A549 (cell line): ENCODE measurements around the gene LRRC45. TPM values are rescaled to one million over a fixed set of nuclear protein-coding genes. Genes with fewer than 3 reads are reported as not detected.

Source experiments
- BHLHE40 ChIP-seq: IDR thresholded peaks from 2 replicates; pipeline ENCODE4 v1.6.1; 2012; ENCODE audit warnings: low read depth, low read length, inconsistent platforms
- CEBPB ChIP-seq, 2 experiments: fragments of >200 bp in 1 of 2; sonication (Bioruptor Twin) in 1 of 2; formaldehyde crosslinking in 1 of 2; IDR thresholded peaks; 2 replicates each; pipeline ENCODE4 v1.6.1; 2012 to 2016
- EP300 ChIP-seq, 2 experiments: fragments of >200 bp; sonication (Bioruptor Twin); formaldehyde crosslinking; IDR thresholded peaks; 2 replicates in 1 of 2; 3 replicates in 1 of 2; pipeline ENCODE4 v1.6.1; 2016 to 2017
- FOSB ChIP-seq: fragments of 250-450 bp; sonication (Bioruptor Pico); IDR thresholded peaks from 2 replicates; pipeline ENCODE4 v1.5.0; 2020; ENCODE audit warnings: mild to moderate bottlenecking, moderate library complexity
- GATA3 ChIP-seq: IDR thresholded peaks from 2 replicates; pipeline ENCODE4 v1.6.1; 2012; ENCODE audit warnings: borderline replicate concordance
- HDAC2 ChIP-seq: fragments of 200-600 bp; sonication (generic); IDR thresholded peaks from 2 replicates; pipeline ENCODE4 v1.6.1; 2016
- HEYL ChIP-seq: fragments of 250-450 bp; sonication (Bioruptor Pico); IDR thresholded peaks from 2 replicates; pipeline ENCODE4 v1.8.0; 2021; ENCODE audit warnings: mild to moderate bottlenecking, moderate library complexity
- HOXB5 ChIP-seq: fragments of 250-450 bp; sonication (Bioruptor Pico); IDR thresholded peaks from 2 replicates; pipeline ENCODE4 v1.5.0; 2020; ENCODE audit warnings: mild to moderate bottlenecking, moderate library complexity
- JUN ChIP-seq, 2 experiments: fragments of >200 bp; sonication (Bioruptor Twin); formaldehyde crosslinking; IDR thresholded peaks; 2 replicates in 1 of 2; 3 replicates in 1 of 2; pipeline ENCODE4 v1.6.1; 2016 to 2017
- JUNB ChIP-seq: fragments of >200 bp; sonication (Bioruptor Twin); formaldehyde crosslinking; IDR thresholded peaks from 2 replicates; pipeline ENCODE4 v1.6.1; 2016
- KDM5A ChIP-seq: fragments of 200-600 bp; sonication (generic); IDR thresholded peaks from 2 replicates; pipeline ENCODE4 v1.6.1; 2016; ENCODE audit warnings: antibody characterized with exemption, mild to moderate bottlenecking
- MYC ChIP-seq: IDR thresholded peaks from 2 replicates; pipeline ENCODE4 v1.6.1; 2012; ENCODE audit warnings: mild to moderate bottlenecking, inconsistent platforms, low read length, improper control_type of control experiment, borderline replicate concordance
- NPAS2 ChIP-seq: fragments of 250-450 bp; sonication (Bioruptor Pico); IDR thresholded peaks from 2 replicates; pipeline ENCODE4 v1.8.0; 2022; ENCODE audit warnings: mild to moderate bottlenecking, moderate library complexity, borderline replicate concordance
- NR3C1 ChIP-seq: fragments of >200 bp; sonication (Bioruptor Twin); formaldehyde crosslinking; IDR thresholded peaks from 3 replicates; pipeline ENCODE4 v1.6.1; 2017
- PHF8 ChIP-seq: fragments of 200-600 bp; sonication (generic); IDR thresholded peaks from 2 replicates; pipeline ENCODE4 v1.6.1; 2016; ENCODE audit warnings: low read depth, mild to moderate bottlenecking, antibody characterized with exemption, moderate library complexity, borderline replicate concordance
- POLR2AphosphoS2 ChIP-seq: conservative IDR thresholded peaks from 2 replicates; pipeline ENCODE4 v1.6.1; 2012; ENCODE audit warnings: low read length, improper control_type of control experiment, inconsistent platforms
- RAD21 ChIP-seq, 2 experiments: fragments of >200 bp in 1 of 2; sonication (Bioruptor Twin) in 1 of 2; formaldehyde crosslinking in 1 of 2; IDR thresholded peaks in 1 of 2; conservative IDR thresholded peaks in 1 of 2; 2 replicates in 1 of 2; 3 replicates in 1 of 2; pipeline ENCODE4 v1.6.1; 2012 to 2018; ENCODE audit warnings: inconsistent platforms in 1 of 2
- SREBF2 ChIP-seq: fragments of 450-650 bp; IDR thresholded peaks from 2 replicates; pipeline ENCODE4 v1.6.1; 2014; ENCODE audit warnings: mild to moderate bottlenecking, moderate library complexity
- TFCP2L1 ChIP-seq: fragments of 250-450 bp; sonication (Bioruptor Pico); IDR thresholded peaks from 2 replicates; pipeline ENCODE4 v1.5.0; 2021; ENCODE audit warnings: mild to moderate bottlenecking
- ZFP36 ChIP-seq: fragments of 450-650 bp; IDR thresholded peaks from 2 replicates; pipeline ENCODE4 v1.6.1; 2014; ENCODE audit warnings: borderline replicate concordance; ENCODE audit not compliant: partially characterized antibody
- ZSCAN20 ChIP-seq: fragments of 250-450 bp; sonication (Bioruptor Pico); IDR thresholded peaks from 2 replicates; pipeline ENCODE4 v1.8.0; 2022; ENCODE audit warnings: mild to moderate bottlenecking, moderate library complexity
- polyA plus RNA-seq, 4 experiments: library from polyadenylated mRNA; depleted of rRNA in 3 of 4; stranded (reverse); fragments of >200 nt; fragmentation: RNase III in 1 of 4; extraction: RNeasy Plus Mini Kit Qiagen cat#74134 plus additional on column Dnase treatment in 1 of 4; gene quantifications; 2 replicates in 3 of 4; 3 replicates in 1 of 4; pipeline ENCODE4 v1.2.3, GENCODE V29; 2011 to 2017
- TF ChIP-seq, protein P1 (sequence below): IDR thresholded peaks from 2 replicates; pipeline ENCODE4 v1.6.1; 2012
- TF ChIP-seq, protein P2 (sequence below): fragments of 150-350 bp; IDR thresholded peaks from 2 replicates; pipeline ENCODE4 v1.6.1; 2014; ENCODE audit warnings: low read depth, mild to moderate bottlenecking, low read length
- TF ChIP-seq, protein P3 (sequence below): IDR thresholded peaks from 2 replicates; pipeline ENCODE4 v1.6.1; 2012
- TF ChIP-seq, protein P4 (sequence below): fragments of 450-650 bp; IDR thresholded peaks from 2 replicates; pipeline ENCODE4 v1.6.1; 2014; ENCODE audit warnings: antibody characterized with exemption
- TF ChIP-seq, protein P5 (sequence below): fragments of 200-600 bp; sonication (generic); IDR thresholded peaks from 2 replicates; pipeline ENCODE4 v1.6.1; 2016; ENCODE audit warnings: antibody characterized with exemption, mild to moderate bottlenecking, moderate library complexity
- TF ChIP-seq, protein P6 (sequence below): fragments of 250-450 bp; sonication (Bioruptor Pico); IDR thresholded peaks from 2 replicates; pipeline ENCODE4 v1.5.0; 2021; ENCODE audit warnings: mild to moderate bottlenecking, moderate library complexity, borderline replicate concordance
- TF ChIP-seq, protein P7 (sequence below): IDR thresholded peaks from 2 replicates; pipeline ENCODE4 v1.6.1; 2012; ENCODE audit warnings: low read depth, borderline replicate concordance
- TF ChIP-seq, protein P8 (sequence below): fragments of >200 bp; sonication (Bioruptor Twin); formaldehyde crosslinking; IDR thresholded peaks from 2 replicates; pipeline ENCODE4 v1.6.1; 2016

LRRC45 gene
- polyA plus RNA-seq, 2 of the 4 experiments (the other 2 are of a cell fraction) = 6.4 to 24.5 TPM

DNA sequence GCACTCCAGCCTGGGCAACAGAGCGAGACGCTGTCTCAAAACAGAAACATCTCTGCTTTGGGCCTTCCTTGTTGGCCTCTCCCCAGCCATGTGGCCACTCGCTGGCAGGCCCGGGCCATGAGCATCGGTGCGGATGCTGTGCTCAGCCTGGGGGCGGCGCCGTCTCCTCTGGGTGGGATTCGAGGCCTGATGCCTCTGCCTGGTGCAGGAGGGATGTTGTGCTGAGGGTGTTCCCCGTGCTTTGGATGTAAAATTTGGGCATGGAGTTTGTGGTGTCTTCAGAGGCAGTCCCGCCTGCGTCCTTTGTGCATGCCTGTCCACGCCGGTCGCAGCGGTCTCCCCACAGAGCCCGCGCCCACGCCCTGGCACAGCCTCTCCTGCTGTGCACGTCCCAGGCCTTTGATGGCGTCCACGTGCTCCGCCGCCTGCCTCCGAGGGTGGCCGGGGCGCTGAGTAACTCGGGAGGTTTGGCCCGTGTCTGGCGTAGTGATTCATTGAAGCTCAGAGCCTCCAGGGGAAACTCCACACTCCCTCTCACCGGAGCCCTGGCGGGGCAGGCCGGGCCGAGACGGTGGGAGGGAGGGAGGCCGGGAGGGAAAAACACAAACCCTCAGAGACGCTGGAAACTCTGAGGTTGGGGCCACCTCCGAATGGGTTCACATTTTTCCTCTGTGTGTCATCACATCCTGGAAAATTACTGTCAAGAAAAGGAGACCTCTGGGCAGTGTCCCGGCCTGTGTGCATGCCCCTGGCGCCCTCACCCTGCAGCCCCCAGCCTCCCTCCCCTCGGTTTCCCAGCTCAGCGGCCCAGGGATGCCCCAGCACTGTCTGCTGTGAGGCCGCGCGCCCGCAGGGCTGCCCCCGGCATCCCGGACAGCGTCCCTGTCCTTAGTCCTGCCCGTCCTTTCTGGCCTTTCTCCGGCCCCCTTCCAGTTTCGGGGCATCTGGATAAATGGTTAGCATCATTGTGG, 19.4 kb upstream of the LRRC45 start (continued):
- TF ChIP-seq, protein P1, sequence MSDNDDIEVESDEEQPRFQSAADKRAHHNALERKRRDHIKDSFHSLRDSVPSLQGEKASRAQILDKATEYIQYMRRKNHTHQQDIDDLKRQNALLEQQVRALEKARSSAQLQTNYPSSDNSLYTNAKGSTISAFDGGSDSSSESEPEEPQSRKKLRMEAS = peak; percentile 100
- TF ChIP-seq HEYL (CRISPR knock-in tag) = no peak
- TF ChIP-seq FOSB (CRISPR knock-in tag) = no peak
- TF ChIP-seq, protein P2, sequence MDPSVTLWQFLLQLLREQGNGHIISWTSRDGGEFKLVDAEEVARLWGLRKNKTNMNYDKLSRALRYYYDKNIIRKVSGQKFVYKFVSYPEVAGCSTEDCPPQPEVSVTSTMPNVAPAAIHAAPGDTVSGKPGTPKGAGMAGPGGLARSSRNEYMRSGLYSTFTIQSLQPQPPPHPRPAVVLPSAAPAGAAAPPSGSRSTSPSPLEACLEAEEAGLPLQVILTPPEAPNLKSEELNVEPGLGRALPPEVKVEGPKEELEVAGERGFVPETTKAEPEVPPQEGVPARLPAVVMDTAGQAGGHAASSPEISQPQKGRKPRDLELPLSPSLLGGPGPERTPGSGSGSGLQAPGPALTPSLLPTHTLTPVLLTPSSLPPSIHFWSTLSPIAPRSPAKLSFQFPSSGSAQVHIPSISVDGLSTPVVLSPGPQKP = no peak
- TF ChIP-seq TFCP2L1 (CRISPR knock-in tag) = peak; percentile 78; the same call in 1 of the 2 replicates
- TF ChIP-seq, protein P3, sequence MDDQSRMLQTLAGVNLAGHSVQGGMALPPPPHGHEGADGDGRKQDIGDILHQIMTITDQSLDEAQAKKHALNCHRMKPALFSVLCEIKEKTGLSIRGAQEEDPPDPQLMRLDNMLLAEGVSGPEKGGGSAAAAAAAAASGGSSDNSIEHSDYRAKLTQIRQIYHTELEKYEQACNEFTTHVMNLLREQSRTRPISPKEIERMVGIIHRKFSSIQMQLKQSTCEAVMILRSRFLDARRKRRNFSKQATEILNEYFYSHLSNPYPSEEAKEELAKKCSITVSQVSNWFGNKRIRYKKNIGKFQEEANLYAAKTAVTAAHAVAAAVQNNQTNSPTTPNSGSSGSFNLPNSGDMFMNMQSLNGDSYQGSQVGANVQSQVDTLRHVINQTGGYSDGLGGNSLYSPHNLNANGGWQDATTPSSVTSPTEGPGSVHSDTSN = no peak
- no peak for TF ChIP-seq ZSCAN20 (CRISPR knock-in tag)
- TF ChIP-seq NR3C1 = no peak
- peak; percentile 92 for TF ChIP-seq HOXB5 (CRISPR knock-in tag)
- TF ChIP-seq, protein P4, sequence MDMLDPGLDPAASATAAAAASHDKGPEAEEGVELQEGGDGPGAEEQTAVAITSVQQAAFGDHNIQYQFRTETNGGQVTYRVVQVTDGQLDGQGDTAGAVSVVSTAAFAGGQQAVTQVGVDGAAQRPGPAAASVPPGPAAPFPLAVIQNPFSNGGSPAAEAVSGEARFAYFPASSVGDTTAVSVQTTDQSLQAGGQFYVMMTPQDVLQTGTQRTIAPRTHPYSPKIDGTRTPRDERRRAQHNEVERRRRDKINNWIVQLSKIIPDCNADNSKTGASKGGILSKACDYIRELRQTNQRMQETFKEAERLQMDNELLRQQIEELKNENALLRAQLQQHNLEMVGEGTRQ = peak; percentile 68
- peak; percentile 64 to 89; a peak in 4 of 5 replicates for TF ChIP-seq JUN (IDR thresholded peaks at IDR 0.05)
- TF ChIP-seq RAD21 (conservative IDR thresholded peaks at IDR 0.05 in 1 of 2, IDR thresholded peaks at IDR 0.05 in 1 of 2) = peak in 1 of 2 experiments; percentile 39; a peak in 2 of 5 replicates
- TF ChIP-seq PHF8 = no peak
- no peak for TF ChIP-seq HDAC2
- TF ChIP-seq NPAS2 (CRISPR knock-in tag) = peak; percentile 78
- no peak for TF ChIP-seq POLR2AphosphoS2
- no peak for TF ChIP-seq KDM5A
- TF ChIP-seq EP300 (IDR thresholded peaks at IDR 0.05) = 0 out of 5 replicates have a peak, but pooled peaks of 1 of the 2 experiments have one; percentile 38
- TF ChIP-seq, protein P5, sequence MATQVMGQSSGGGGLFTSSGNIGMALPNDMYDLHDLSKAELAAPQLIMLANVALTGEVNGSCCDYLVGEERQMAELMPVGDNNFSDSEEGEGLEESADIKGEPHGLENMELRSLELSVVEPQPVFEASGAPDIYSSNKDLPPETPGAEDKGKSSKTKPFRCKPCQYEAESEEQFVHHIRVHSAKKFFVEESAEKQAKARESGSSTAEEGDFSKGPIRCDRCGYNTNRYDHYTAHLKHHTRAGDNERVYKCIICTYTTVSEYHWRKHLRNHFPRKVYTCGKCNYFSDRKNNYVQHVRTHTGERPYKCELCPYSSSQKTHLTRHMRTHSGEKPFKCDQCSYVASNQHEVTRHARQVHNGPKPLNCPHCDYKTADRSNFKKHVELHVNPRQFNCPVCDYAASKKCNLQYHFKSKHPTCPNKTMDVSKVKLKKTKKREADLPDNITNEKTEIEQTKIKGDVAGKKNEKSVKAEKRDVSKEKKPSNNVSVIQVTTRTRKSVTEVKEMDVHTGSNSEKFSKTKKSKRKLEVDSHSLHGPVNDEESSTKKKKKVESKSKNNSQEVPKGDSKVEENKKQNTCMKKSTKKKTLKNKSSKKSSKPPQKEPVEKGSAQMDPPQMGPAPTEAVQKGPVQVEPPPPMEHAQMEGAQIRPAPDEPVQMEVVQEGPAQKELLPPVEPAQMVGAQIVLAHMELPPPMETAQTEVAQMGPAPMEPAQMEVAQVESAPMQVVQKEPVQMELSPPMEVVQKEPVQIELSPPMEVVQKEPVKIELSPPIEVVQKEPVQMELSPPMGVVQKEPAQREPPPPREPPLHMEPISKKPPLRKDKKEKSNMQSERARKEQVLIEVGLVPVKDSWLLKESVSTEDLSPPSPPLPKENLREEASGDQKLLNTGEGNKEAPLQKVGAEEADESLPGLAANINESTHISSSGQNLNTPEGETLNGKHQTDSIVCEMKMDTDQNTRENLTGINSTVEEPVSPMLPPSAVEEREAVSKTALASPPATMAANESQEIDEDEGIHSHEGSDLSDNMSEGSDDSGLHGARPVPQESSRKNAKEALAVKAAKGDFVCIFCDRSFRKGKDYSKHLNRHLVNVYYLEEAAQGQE = peak; percentile 29; the same call in 1 of the 2 replicates
- TF ChIP-seq ZFP36 = no peak
- peak; percentile 61; the same call in 1 of the 2 replicates for TF ChIP-seq GATA3
- TF ChIP-seq, protein P6, sequence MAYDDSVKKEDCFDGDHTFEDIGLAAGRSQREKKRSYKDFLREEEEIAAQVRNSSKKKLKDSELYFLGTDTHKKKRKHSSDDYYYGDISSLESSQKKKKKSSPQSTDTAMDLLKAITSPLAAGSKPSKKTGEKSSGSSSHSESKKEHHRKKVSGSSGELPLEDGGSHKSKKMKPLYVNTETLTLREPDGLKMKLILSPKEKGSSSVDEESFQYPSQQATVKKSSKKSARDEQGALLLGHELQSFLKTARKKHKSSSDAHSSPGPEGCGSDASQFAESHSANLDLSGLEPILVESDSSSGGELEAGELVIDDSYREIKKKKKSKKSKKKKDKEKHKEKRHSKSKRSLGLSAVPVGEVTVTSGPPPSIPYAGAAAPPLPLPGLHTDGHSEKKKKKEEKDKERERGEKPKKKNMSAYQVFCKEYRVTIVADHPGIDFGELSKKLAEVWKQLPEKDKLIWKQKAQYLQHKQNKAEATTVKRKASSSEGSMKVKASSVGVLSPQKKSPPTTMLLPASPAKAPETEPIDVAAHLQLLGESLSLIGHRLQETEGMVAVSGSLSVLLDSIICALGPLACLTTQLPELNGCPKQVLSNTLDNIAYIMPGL (CRISPR knock-in tag) = peak; percentile 76
- peak; percentile 74 for TF ChIP-seq BHLHE40
- TF ChIP-seq, protein P7, sequence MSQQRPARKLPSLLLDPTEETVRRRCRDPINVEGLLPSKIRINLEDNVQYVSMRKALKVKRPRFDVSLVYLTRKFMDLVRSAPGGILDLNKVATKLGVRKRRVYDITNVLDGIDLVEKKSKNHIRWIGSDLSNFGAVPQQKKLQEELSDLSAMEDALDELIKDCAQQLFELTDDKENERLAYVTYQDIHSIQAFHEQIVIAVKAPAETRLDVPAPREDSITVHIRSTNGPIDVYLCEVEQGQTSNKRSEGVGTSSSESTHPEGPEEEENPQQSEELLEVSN = peak; percentile 99
- TF ChIP-seq, protein P8, sequence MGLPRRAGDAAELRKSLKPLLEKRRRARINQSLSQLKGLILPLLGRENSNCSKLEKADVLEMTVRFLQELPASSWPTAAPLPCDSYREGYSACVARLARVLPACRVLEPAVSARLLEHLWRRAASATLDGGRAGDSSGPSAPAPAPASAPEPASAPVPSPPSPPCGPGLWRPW = no peak
- peak; percentile 96 for TF ChIP-seq MYC
- peak; percentile 55; the same call in 1 of the 2 replicates for TF ChIP-seq JUNB
- TF ChIP-seq CEBPB (IDR thresholded peaks at IDR 0.05) = no peak
- no peak for TF ChIP-seq SREBF2
